AG04449 (cell line): Measurements from ENCODE around the gene C2CD3.

ENCODE experiments used
- CTCF ChIA-PET: fragments of 350-600 bp; formaldehyde crosslinking; extraction: SDS; loops from one replicate; lab custom pipeline; 2021; ENCODE audit warnings: antibody characterized with exemption; lab: Yijun Ruan, JAX
- POLR2A ChIA-PET: fragments of 400-600, 350-600 bp; formaldehyde crosslinking; extraction: SDS; loops from one replicate; lab custom pipeline; 2020; ENCODE audit warnings: antibody characterized with exemption, inconsistent platforms; lab: Yijun Ruan, JAX
- DNase-seq: peaks from one replicate; pipeline ENCODE4 v3.0.0-alpha.2; 2010; ENCODE audit warnings: low read depth, low spot score
- H3K4me3 ChIP-seq: 2 replicates; pipeline ENCODE4 v1.5.1; 2011; ENCODE audit warnings: low read depth, mild to moderate bottlenecking, control low read depth, low read length
- CTCF ChIP-seq: IDR thresholded peaks from one replicate; pipeline ENCODE4 v1.5.1; 2011; ENCODE audit warnings: mild to moderate bottlenecking, moderate library complexity, low read length, control low read depth, inconsistent platforms; ENCODE audit not compliant: insufficient read depth; ENCODE audit errors: missing control alignments

C2CD3 gene

GRCh38 chr11:74057249-74058151 lies 113.3 kb downstream of the C2CD3 start:
- TF ChIP-seq CTCF, result no peak
- CTCF ChIA-PET, result interaction anchor here (1.5 to 1.6 kb wide), 2 partner anchors 13 to 395 kb away, joined by 3 to 4 read pairs; no protein-coding TSS in a partner anchor
- DNase-seq, result no peak
- H3K4me3 ChIP-seq, result no peak overlapping the region
- POLR2A ChIA-PET, result no interaction called here

- POLR2A ChIA-PET, result interaction anchor here (0.7 kb wide), 1 partner anchor 41 kb away, joined by 3 read pairs; no protein-coding TSS in a partner anchor
- H3K4me3 ChIP-seq, result no peak overlapping the region
- CTCF ChIA-PET, result no interaction called here
- TF ChIP-seq CTCF, result no peak
- DNase-seq, result no peak
Observed at GRCh38 chr11:74055938-74056337, 114.9 kb downstream of the C2CD3 start.

GRCh38 chr11:74050465-74050864 lies 120.3 kb downstream of the C2CD3 start:
- no peak for TF ChIP-seq CTCF
- no peak overlapping the region for H3K4me3 ChIP-seq
- no peak for DNase-seq
- ChIA-PET CTCF (interaction anchor here (1.3 kb wide), 1 partner anchor 86 kb away, joined by 3 read pairs; no protein-coding TSS in a partner anchor), POLR2A (no interaction called here)

DNA sequence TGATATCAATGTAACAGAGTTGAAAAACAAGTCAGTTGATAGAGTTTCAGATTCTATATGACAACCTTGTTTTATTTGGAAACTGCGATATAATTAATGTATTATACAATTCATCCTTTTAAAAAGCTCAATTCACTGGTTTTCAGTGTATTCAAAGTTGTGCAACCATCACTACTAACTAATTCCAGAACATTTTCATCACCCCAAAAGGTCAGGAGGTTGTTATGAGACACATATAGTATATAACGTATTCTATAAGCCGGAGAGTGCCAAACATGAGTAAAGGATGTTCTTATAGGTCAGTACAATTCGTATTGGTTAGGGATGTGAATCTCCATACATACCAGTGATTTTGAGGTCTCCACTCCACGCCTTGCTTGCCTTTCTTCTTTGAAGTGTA lies 121.8 kb downstream of the C2CD3 start:
- DNase-seq, result no peak
- no peak for TF ChIP-seq CTCF
- POLR2A ChIA-PET, result no interaction called here
- CTCF ChIA-PET, result interaction anchor here (1.0 kb wide), 1 partner anchor 10 kb away, joined by 3 read pairs; no protein-coding TSS in a partner anchor
- H3K4me3 ChIP-seq, result no peak overlapping the region

DNA sequence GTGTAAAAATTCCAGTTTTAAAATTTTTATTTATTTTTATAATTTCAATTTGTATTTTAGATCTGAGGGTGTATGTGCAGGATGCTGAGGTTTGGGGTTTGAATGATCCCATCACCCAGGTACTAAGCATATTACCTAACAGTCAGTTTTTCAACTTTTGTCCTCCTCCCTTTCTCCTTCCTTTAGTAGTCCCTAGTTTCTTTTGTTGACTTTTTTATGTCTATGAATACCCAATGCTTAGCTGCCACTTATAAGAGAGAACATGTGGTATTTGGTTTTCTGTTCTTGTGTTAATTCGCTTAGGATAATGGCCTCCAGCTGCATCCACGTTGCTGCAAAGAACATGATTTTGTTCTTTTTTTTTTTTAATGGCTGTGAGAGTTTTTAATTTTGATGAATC lies 126.3 kb downstream of the C2CD3 start:
- H3K4me3 ChIP-seq, result no peak overlapping the region
- ChIA-PET CTCF (interaction anchor here (1.3 kb wide), 1 partner anchor 187 kb away, joined by 3 read pairs; no protein-coding TSS in a partner anchor), POLR2A (no interaction called here)
- TF ChIP-seq CTCF, result no peak
- DNase-seq, result no peak

- no peak overlapping the region for H3K4me3 ChIP-seq
- DNase-seq, result no peak
- CTCF ChIA-PET, result no interaction called here
- POLR2A ChIA-PET, result no interaction called here
- no peak for TF ChIP-seq CTCF
Observed at GRCh38 chr11:74043450-74043849, 127.4 kb downstream of the C2CD3 start.
